WTC11 (cell line): ENCODE measurements around the gene EXOSC5. TPM values are rescaled to one million over a fixed set of nuclear protein-coding genes. Genes with fewer than 3 reads are reported as not detected.

Source experiments
- ATAC-seq: fragments of 200-7000 bp; cut with Tn5 transposase; 2 replicates; pipeline ENCODE4 v1.10.0; 2021; ENCODE audit warnings: mild to moderate bottlenecking, moderate library complexity
- CTCF ChIA-PET: fragments of 300-600 bp; sonication (Branson Sonifier 250); formaldehyde crosslinking; loops from one replicate; lab custom pipeline; 2021; ENCODE audit warnings: antibody characterized with exemption; lab: Charles Lee
- POLR2A ChIA-PET: fragments of 350-600 bp; sonication (Branson Sonifier 250); formaldehyde crosslinking; loops from one replicate; lab custom pipeline; 2021; ENCODE audit warnings: antibody characterized with exemption; lab: Charles Lee
- DNase-seq: peaks from one replicate; pipeline ENCODE4 v3.0.0; 2021; ENCODE audit warnings: low spot score
- H3K27ac Mint-ChIP-seq: 2 replicates; pipeline ENCODE4 v1.8.0; 2021; ENCODE audit warnings: mixed read lengths
- H3K27me3 Mint-ChIP-seq: 2 replicates; pipeline ENCODE4 v1.8.0; 2021; ENCODE audit warnings: low read depth, mild to moderate bottlenecking, moderate library complexity, mixed read lengths
- H3K36me3 Mint-ChIP-seq: 2 replicates; pipeline ENCODE4 v1.8.0; 2021; ENCODE audit warnings: mixed read lengths
- H3K4me1 Mint-ChIP-seq: 2 replicates; pipeline ENCODE4 v1.8.0; 2022; ENCODE audit warnings: mixed read lengths
- H3K4me3 Mint-ChIP-seq: 2 replicates; pipeline ENCODE4 v1.8.0; 2021; ENCODE audit warnings: mild to moderate bottlenecking, moderate library complexity, mixed read lengths
- H3K9me3 Mint-ChIP-seq: 2 replicates; pipeline ENCODE4 v1.8.0; 2021; ENCODE audit warnings: mixed read lengths
- AFF4 ChIP-seq: sonication (generic); formaldehyde crosslinking; IDR thresholded peaks from 2 replicates; pipeline ENCODE4 v1.8.1; 2023; ENCODE audit warnings: mild to moderate bottlenecking, missing genetic modification reagents, borderline replicate concordance
- ATF1 ChIP-seq: sonication (generic); formaldehyde crosslinking; IDR thresholded peaks from 2 replicates; pipeline ENCODE4 v1.8.1; 2023; ENCODE audit warnings: mild to moderate bottlenecking, moderate library complexity, missing genetic modification reagents
- EMX1 ChIP-seq: fragments of 250-450 bp; sonication (Bioruptor Pico); IDR thresholded peaks from 2 replicates; pipeline ENCODE4 v1.8.0; 2021; ENCODE audit warnings: mild to moderate bottlenecking
- FOXP1 ChIP-seq: sonication (generic); formaldehyde crosslinking; IDR thresholded peaks from 2 replicates; pipeline ENCODE4 v1.8.0; 2022; ENCODE audit warnings: missing genetic modification reagents, mild to moderate bottlenecking, moderate library complexity, borderline replicate concordance
- IRF1 ChIP-seq: sonication (generic); formaldehyde crosslinking; IDR thresholded peaks from 2 replicates; pipeline ENCODE4 v1.8.0; 2023; ENCODE audit warnings: missing genetic modification reagents
- JAZF1 ChIP-seq: fragments of 250-450 bp; sonication (Bioruptor Pico); IDR thresholded peaks from 2 replicates; pipeline ENCODE4 v1.9.0; 2021; ENCODE audit warnings: moderate library complexity, mild to moderate bottlenecking, inconsistent platforms
- MAX ChIP-seq: sonication (generic); formaldehyde crosslinking; IDR thresholded peaks from 2 replicates; pipeline ENCODE4 v1.8.0; 2022; ENCODE audit warnings: mild to moderate bottlenecking, missing genetic modification reagents
- MXD4 ChIP-seq: fragments of 250-450 bp; sonication (Bioruptor Pico); IDR thresholded peaks from 2 replicates; pipeline ENCODE4 v1.8.0; 2021; ENCODE audit warnings: mild to moderate bottlenecking, moderate library complexity, borderline replicate concordance
- SMAD3 ChIP-seq: sonication (generic); formaldehyde crosslinking; IDR thresholded peaks from 2 replicates; pipeline ENCODE4 v1.8.0; 2022; ENCODE audit warnings: missing genetic modification reagents, mild to moderate bottlenecking, borderline replicate concordance
- ZNF232 ChIP-seq: sonication (generic); formaldehyde crosslinking; IDR thresholded peaks from 2 replicates; pipeline ENCODE4 v1.8.0; 2022; ENCODE audit warnings: mild to moderate bottlenecking, missing genetic modification reagents
- ZNF317 ChIP-seq: sonication (generic); formaldehyde crosslinking; IDR thresholded peaks from 2 replicates; pipeline ENCODE4 v1.8.1; 2023; ENCODE audit warnings: low read depth, mild to moderate bottlenecking, moderate library complexity, missing genetic modification reagents, borderline replicate concordance
- ZNF425 ChIP-seq: fragments of 250-450 bp; sonication (Bioruptor Pico); conservative IDR thresholded peaks from 2 replicates; pipeline ENCODE4 v1.9.0; 2021; ENCODE audit warnings: mild to moderate bottlenecking
- ZNF532 ChIP-seq: fragments of 250-450 bp; sonication (Bioruptor Pico); IDR thresholded peaks from 2 replicates; pipeline ENCODE4 v1.9.0; 2021; ENCODE audit warnings: mild to moderate bottlenecking, borderline replicate concordance
- total RNA-seq: library from RNA; stranded (reverse); gene quantifications from 3 replicates; pipeline ENCODE4 v1.2.3, GENCODE V29; 2021

Gene EXOSC5
- total RNA-seq, 1 experiment from 2014 or later: 56.4 TPM

GRCh38 chr19:41421314-41421713 is 24.2 kb upstream of the EXOSC5 start:
- CTCF ChIA-PET: interaction anchor here (0.6 kb wide), 1 partner anchor 279 kb away, joined by 3 read pairs; no protein-coding TSS in a partner anchor
- Mint-ChIP-seq H3K4me3 (no peak overlapping the region), H3K4me1 (no peaks in the 10 kb centered on the region), H3K9me3 (no peaks in the 10 kb centered on the region), H3K27me3 (no peaks in the 10 kb centered on the region), H3K27ac (no peak overlapping the region)
- ATAC-seq: no peak
- DNase-seq: no peak
- no peak for TF ChIP-seq SMAD3 (CRISPR knock-in tag)
- no peak for TF ChIP-seq ZNF532 (CRISPR knock-in tag)
- TF ChIP-seq ATF1: no peak
- TF ChIP-seq IRF1 (CRISPR knock-in tag): no peak
- TF ChIP-seq MAX (CRISPR knock-in tag): no peak
- no peak for TF ChIP-seq ZNF317
- TF ChIP-seq ZNF425 (CRISPR knock-in tag): no peak
- no peak for TF ChIP-seq JAZF1
- no peak for TF ChIP-seq AFF4 (CRISPR knock-in tag)
- TF ChIP-seq MXD4 (CRISPR knock-in tag): no peak
- TF ChIP-seq ZNF232 (CRISPR knock-in tag): no peak
- no peak for TF ChIP-seq FOXP1
- TF ChIP-seq EMX1 (CRISPR knock-in tag): no peak
- TF ChIP-seq, all 79 proteins: peak for 0
- POLR2A ChIA-PET: interaction anchor here (0.6 kb wide), 1 partner anchor 170 kb away, joined by 4 read pairs; no protein-coding TSS in a partner anchor
- peaks cover 9% of the 10 kb centered on the region for H3K36me3 Mint-ChIP-seq
